Neural cell (in vitro differentiated cells): ENCODE results near the gene ALOX5AP. TPM values are rescaled to one million over a fixed set of nuclear protein-coding genes. Genes with fewer than 3 reads are reported as not detected.

Experiments used
- H2AFZ ChIP-seq: fragments of 200-600, 300-800 bp; sonication (generic), shearing (Covaris generic); 2 replicates; pipeline ENCODE4 v1.6.0; 2014; ENCODE audit warnings: low read depth, mild to moderate bottlenecking, antibody characterized with exemption, low read length, moderate library complexity
- H3F3A ChIP-seq: fragments of 200-600 bp; shearing (Covaris generic); 2 replicates; pipeline ENCODE4 v1.6.1; 2016; ENCODE audit warnings: mild to moderate bottlenecking, moderate library complexity, mixed read lengths, antibody characterized with exemption, low read length; ENCODE audit not compliant: insufficient read depth, poor library complexity, severe bottlenecking
- H3K27ac ChIP-seq: fragments of 200-600, 300-800 bp; sonication (generic), shearing (Covaris generic); 2 replicates; pipeline ENCODE4 v1.5.1; 2014; ENCODE audit warnings: mild to moderate bottlenecking, low read length, moderate library complexity
- H3K27me3 ChIP-seq: fragments of 300-800, 200-600 bp; sonication (generic), shearing (Covaris generic); 2 replicates; pipeline ENCODE4 v1.6.0; 2014; ENCODE audit warnings: mild to moderate bottlenecking, low read depth, low read length, moderate library complexity; ENCODE audit not compliant: insufficient read depth
- H3K36me3 ChIP-seq: fragments of 300-800, 200-600 bp; sonication (generic), shearing (Covaris generic); 2 replicates; pipeline ENCODE4 v1.5.1; 2014; ENCODE audit warnings: mild to moderate bottlenecking, antibody characterized with exemption, low read length, moderate library complexity; ENCODE audit not compliant: insufficient read depth
- H3K4me2 ChIP-seq: fragments of 300-800, 200-600 bp; sonication (generic), shearing (Covaris generic); 2 replicates; pipeline ENCODE4 v1.6.0; 2014; ENCODE audit warnings: mild to moderate bottlenecking, low read length
- H3K4me3 ChIP-seq: fragments of 300-800, 200-600 bp; sonication (generic), shearing (Covaris generic); 2 replicates; pipeline ENCODE4 v1.5.1; 2014; ENCODE audit warnings: mild to moderate bottlenecking, low read length, moderate library complexity
- H3K79me2 ChIP-seq: fragments of 200-600 bp; shearing (Covaris generic); replicated peaks from 2 replicates; pipeline ENCODE4 v1.6.0; 2014; ENCODE audit warnings: mild to moderate bottlenecking, low read length, moderate library complexity; ENCODE audit not compliant: insufficient read depth
- H3K9ac ChIP-seq: fragments of 300-800, 200-600 bp; sonication (generic), shearing (Covaris generic); 2 replicates; pipeline ENCODE4 v1.6.1; 2016; ENCODE audit warnings: mild to moderate bottlenecking, low read length, mixed read lengths
- H3K9me2 ChIP-seq: fragments of 200-600 bp; shearing (Covaris generic); 2 replicates; pipeline ENCODE4 v1.6.1; 2016; ENCODE audit warnings: mild to moderate bottlenecking, low read length, mixed read lengths; ENCODE audit not compliant: insufficient read depth
- H3K9me3 ChIP-seq: fragments of 200-600, 300-800 bp; sonication (generic), shearing (Covaris generic); 2 replicates; pipeline ENCODE4 v1.6.1; 2016; ENCODE audit warnings: mild to moderate bottlenecking, mixed run types, low read length, moderate library complexity, mixed read lengths
- H4K20me1 ChIP-seq: fragments of 200-600 bp; shearing (Covaris generic); 2 replicates; pipeline ENCODE4 v1.6.1; 2016; ENCODE audit warnings: mild to moderate bottlenecking, mixed run types; ENCODE audit not compliant: insufficient read depth
- CTCF ChIP-seq: fragments of 450-650 bp; IDR thresholded peaks from 2 replicates; pipeline ENCODE4 v1.5.1; 2014; ENCODE audit warnings: antibody characterized with exemption, mild to moderate bottlenecking, moderate library complexity; ENCODE audit not compliant: poor library complexity, severe bottlenecking
- EP300 ChIP-seq: fragments of 450-650 bp; conservative IDR thresholded peaks from 2 replicates; pipeline ENCODE4 v1.6.1; 2014; ENCODE audit warnings: antibody characterized with exemption, mild to moderate bottlenecking, moderate library complexity; ENCODE audit not compliant: poor library complexity, severe bottlenecking
- EZH2 ChIP-seq: fragments of 200-600, 300-800 bp; shearing (Covaris generic), sonication (generic); IDR thresholded peaks from 2 replicates; pipeline ENCODE4 v1.6.1; 2014; ENCODE audit warnings: antibody characterized with exemption, low read length, borderline replicate concordance, mild to moderate bottlenecking; ENCODE audit not compliant: insufficient read depth, poor library complexity, severe bottlenecking
- MXI1 ChIP-seq: fragments of 450-650 bp; conservative IDR thresholded peaks from 2 replicates; pipeline ENCODE4 v1.6.1; 2014; ENCODE audit warnings: antibody characterized with exemption, mild to moderate bottlenecking; ENCODE audit not compliant: poor library complexity, severe bottlenecking
- POLR2AphosphoS5 ChIP-seq: IDR thresholded peaks from 2 replicates; pipeline ENCODE4 v1.6.1; 2012
- RAD21 ChIP-seq: fragments of 450-650 bp; conservative IDR thresholded peaks from 2 replicates; pipeline ENCODE4 v1.6.1; 2014; ENCODE audit warnings: antibody characterized with exemption, mild to moderate bottlenecking, moderate library complexity
- REST ChIP-seq: IDR thresholded peaks from 2 replicates; pipeline ENCODE4 v1.6.1; 2012; ENCODE audit warnings: borderline replicate concordance
- SMC3 ChIP-seq: fragments of 450-650 bp; conservative IDR thresholded peaks from 2 replicates; pipeline ENCODE4 v1.6.1; 2014; ENCODE audit warnings: antibody characterized with exemption, mild to moderate bottlenecking, moderate library complexity; ENCODE audit not compliant: poor library complexity
- TAF1 ChIP-seq: IDR thresholded peaks from 2 replicates; pipeline ENCODE4 v1.6.1; 2012; ENCODE audit warnings: low read depth
- polyA plus RNA-seq: library from polyadenylated mRNA; depleted of rRNA; stranded (reverse); fragments of >200 nt; gene quantifications from 2 replicates; pipeline ENCODE4 v1.2.3, GENCODE V29; 2014

Gene ALOX5AP
- polyA plus RNA-seq, 1 donor from 2014 or later = not detected

- Histone ChIP-seq H3K4me2 (no peak overlapping the region), H3K27me3 (no peaks in the 10 kb centered on the region), H4K20me1 (no peaks in the 10 kb centered on the region), H2AFZ (no peak overlapping the region), H3K4me3 (no peak overlapping the region), H3K36me3 (no peaks in the 10 kb centered on the region), H3F3A (no peaks in the 10 kb centered on the region), H3K79me2 (no peaks in the 10 kb centered on the region), H3K9ac (no peak overlapping the region), H3K9me3 (no peaks in the 10 kb centered on the region), H3K9me2 (no peaks in the 10 kb centered on the region), H3K27ac (no peak overlapping the region)
- TF ChIP-seq CTCF = no peak
- no peak for TF ChIP-seq POLR2AphosphoS5
- TF ChIP-seq TAF1 = no peak
- TF ChIP-seq EZH2 = no peak
- TF ChIP-seq REST = no peak
- no peak for TF ChIP-seq EP300
- TF ChIP-seq RAD21 = no peak
- no peak for TF ChIP-seq MXI1
- TF ChIP-seq SMC3 = no peak
These were observed 3.8 kb downstream of the ALOX5AP start for GRCh38 chr13:30739237-30739528.

GRCh38 chr13:30739761-30740642, 4.7 kb downstream of the ALOX5AP start:
- H4K20me1 ChIP-seq = no peaks in the 10 kb centered on the region

More at GRCh38 chr13:30739761-30740642, 4.7 kb downstream of the ALOX5AP start:
- no peak for TF ChIP-seq POLR2AphosphoS5
- TF ChIP-seq REST = no peak
- no peak for TF ChIP-seq SMC3
- Histone ChIP-seq H3K36me3 (no peaks in the 10 kb centered on the region), H3F3A (no peaks in the 10 kb centered on the region), H3K4me2 (no peak overlapping the region), H3K27me3 (no peaks in the 10 kb centered on the region), H3K4me3 (no peak overlapping the region), H3K9me3 (no peaks in the 10 kb centered on the region), H3K79me2 (no peaks in the 10 kb centered on the region), H3K9me2 (no peaks in the 10 kb centered on the region), H3K27ac (no peak overlapping the region), H2AFZ (peak overlapping the region; percentile 13), H3K9ac (no peak overlapping the region)
